B cell (primary cell): ENCODE data around the gene R3HDM4. TPM values are rescaled to one million over a fixed set of nuclear protein-coding genes. Genes with fewer than 3 reads are reported as not detected.

ENCODE experiments used
- ATAC-seq: fragments of 200-7000 bp; cut with Tn5 transposase; one replicate; pipeline ENCODE4 v1.10.0; 2021; ENCODE audit warnings: low read depth, mild to moderate bottlenecking, moderate number of reproducible peaks, moderate library complexity
- CTCF ChIA-PET: fragments of 350-600 bp; sonication (Branson Sonifier 250); formaldehyde crosslinking; loops from one replicate; lab custom pipeline; 2021; ENCODE audit warnings: antibody characterized with exemption, inconsistent platforms; lab: Charles Lee
- POLR2A ChIA-PET: fragments of 350-600 bp; sonication (Branson Sonifier 250); formaldehyde crosslinking; loops from one replicate; lab custom pipeline; 2021; ENCODE audit warnings: antibody characterized with exemption; lab: Charles Lee
- DNase-seq: peaks from one replicate; pipeline ENCODE4 v3.0.0; 2013
- H2AFZ ChIP-seq: 2 replicates; pipeline ENCODE4 v1.6.1; 2012; ENCODE audit warnings: mild to moderate bottlenecking, low read depth, low read length; ENCODE audit not compliant: insufficient read depth, poor library complexity, severe bottlenecking
- H3K27ac ChIP-seq, 2 donors: 1 replicate in 1 of 2; 2 replicates in 1 of 2; pipeline ENCODE4 v1.5.1; 2012 to 2013; ENCODE audit warnings: low read length in 2 of 2, mild to moderate bottlenecking in 2 of 2, moderate library complexity in 1 of 2
- H3K27me3 ChIP-seq, 4 experiments: fragments of 200-600 bp in 1 of 4; sonication (generic) in 1 of 4; replicated peaks in 1 of 4; 1 replicate in 2 of 4; 2 replicates in 2 of 4; pipeline versions ENCODE4 v1.6.1 to v1.7.0; 2013 to 2016; ENCODE audit warnings: low read length in 3 of 4, mild to moderate bottlenecking in 2 of 4, mixed read lengths in 1 of 4, moderate library complexity in 1 of 4; ENCODE audit not compliant: insufficient read depth in 4 of 4, control insufficient read depth in 3 of 4; ENCODE audit errors: control extremely low read depth in 1 of 4
- H3K36me3 ChIP-seq, 2 experiments: replicated peaks in 1 of 2; 1 replicate in 1 of 2; 2 replicates in 1 of 2; pipeline versions ENCODE4 v1.6.1 to v1.7.1; 2013; ENCODE audit warnings: low read length in 1 of 2; ENCODE audit not compliant: insufficient read depth in 2 of 2, control insufficient read depth in 1 of 2; ENCODE audit errors: control extremely low read depth in 1 of 2, extremely low read depth in 1 of 2
- H3K4me1 ChIP-seq, 2 donors: fragments of 200-600 bp in 1 of 2; sonication (generic) in 1 of 2; 1 replicate in 1 of 2; 2 replicates in 1 of 2; pipeline versions ENCODE4 v1.5.1 to v1.6.1; 2013 to 2017; ENCODE audit warnings: low read length in 2 of 2; ENCODE audit not compliant: control insufficient read depth in 2 of 2, insufficient read depth in 2 of 2
- H3K4me2 ChIP-seq: replicated peaks from 2 replicates; pipeline ENCODE3; 2012; ENCODE audit warnings: mild to moderate bottlenecking, low read depth, low read length; ENCODE audit not compliant: poor library complexity, severe bottlenecking
- H3K4me3 ChIP-seq, 5 experiments: fragments of 200-600 bp in 1 of 5; sonication (generic) in 1 of 5; 1 replicate in 3 of 5; 2 replicates in 2 of 5; pipeline versions ENCODE4 v1.5.1 to v1.7.0; 2011 to 2016; ENCODE audit warnings: low read length in 4 of 5, mild to moderate bottlenecking in 4 of 5, low read depth in 2 of 5, control low read depth in 1 of 5, moderate library complexity in 1 of 5; ENCODE audit not compliant: insufficient read depth in 1 of 5; ENCODE audit errors: control extremely low read depth in 1 of 5, extremely low read depth in 1 of 5
- H3K79me2 ChIP-seq: fragments of 200-600 bp; sonication (generic); one replicate; pipeline ENCODE4 v1.6.0; 2016; ENCODE audit warnings: low read length; ENCODE audit not compliant: control insufficient read depth, insufficient read depth
- H3K9ac ChIP-seq: fragments of 200-600 bp; sonication (generic); 2 replicates; pipeline ENCODE4 v1.6.1; 2017; ENCODE audit warnings: mild to moderate bottlenecking, low read length, moderate library complexity
- H3K9me3 ChIP-seq, 3 donors: one replicate each; pipeline versions ENCODE4 v1.6.1 to v1.7.1; 2013; ENCODE audit warnings: low read length in 2 of 3; ENCODE audit not compliant: control insufficient read depth in 2 of 3, insufficient read depth in 1 of 3; ENCODE audit errors: control extremely low read depth in 1 of 3
- H4K20me1 ChIP-seq: 2 replicates; pipeline ENCODE4 v1.6.0; 2012; ENCODE audit warnings: mild to moderate bottlenecking, low read length; ENCODE audit not compliant: insufficient read depth, control insufficient read depth, poor library complexity, severe bottlenecking
- H3K27ac Mint-ChIP-seq: one replicate; pipeline ENCODE4 v1.8.0; 2021; ENCODE audit warnings: mixed read lengths
- H3K27me3 Mint-ChIP-seq: one replicate; pipeline ENCODE4 v1.8.0; 2021; ENCODE audit warnings: mixed read lengths
- H3K4me1 Mint-ChIP-seq: one replicate; pipeline ENCODE4 v1.8.0; 2021; ENCODE audit warnings: mixed read lengths
- H3K4me3 Mint-ChIP-seq: one replicate; pipeline ENCODE4 v1.8.0; 2021; ENCODE audit warnings: mixed read lengths
- H3K9me3 Mint-ChIP-seq: one replicate; pipeline ENCODE4 v1.8.0; 2022; ENCODE audit warnings: mixed read lengths; ENCODE audit not compliant: insufficient read depth
- CTCF ChIP-seq: fragments of 200-600 bp; IDR thresholded peaks from one replicate; pipeline ENCODE4 v1.8.0; 2022; ENCODE audit warnings: antibody characterized with exemption, mild to moderate bottlenecking
- EZH2 ChIP-seq: IDR thresholded peaks from 2 replicates; pipeline ENCODE4 v1.6.1; 2012; ENCODE audit warnings: borderline replicate concordance, low read depth, mild to moderate bottlenecking, moderate library complexity, low read length; ENCODE audit not compliant: insufficient read depth, poor library complexity, severe bottlenecking
- WGBS: methylation state at CpG from one replicate; pipeline ENCODE4 v1.1.5; 2013; ENCODE audit warnings: missing lambda C conversion rate; ENCODE audit not compliant: insufficient coverage; 5-methylcytosine and 5-hydroxymethylcytosine counted together
- intact Hi-C: fragments of 100-400 bp; cut with micrococcal nuclease; formaldehyde crosslinking; loops from one replicate; pipeline ENCODE4 v1.10.0; 2022
- polyA plus RNA-seq: library from polyadenylated mRNA; depleted of rRNA; stranded (reverse); fragments of >200 nt; gene quantifications from 2 replicates; pipeline ENCODE4 v1.2.3, GENCODE V29; 2012
- total RNA-seq, 2 donors: library from RNA; stranded (reverse); fragments of 120-200 nt in 1 of 2; gene quantifications; 1 replicate in 1 of 2; 2 replicates in 1 of 2; pipeline versions ENCODE4 v1.2.3 to v1.2.4, GENCODE V29; 2013 to 2022

R3HDM4 gene
- total and polyA plus RNA-seq, 2 donors (not counting 1 experiment from before 2014, with no cell fraction given), result 168 to 176 TPM

GRCh38 chr19:952680-953444 is 39.8 kb upstream of the R3HDM4 start:
- TF ChIP-seq CTCF, result no peak
- no peak for TF ChIP-seq EZH2
- peak overlapping the region in 4 of 5 experiments; percentile 35 to 58 (median 44) for H3K4me3 ChIP-seq
- CTCF ChIA-PET, result no interaction called here
- H3K79me2 ChIP-seq, result peaks cover 69% of the 10 kb centered on the region
- Mint-ChIP-seq H3K27me3 (no peaks in the 10 kb centered on the region), H3K9me3 (no peaks in the 10 kb centered on the region), H3K4me1 (peaks cover 45% of the 10 kb centered on the region), H3K27ac (peak overlapping the region; percentile 86), H3K4me3 (peak overlapping the region; percentile 70)
- peak overlapping the region; percentile 77 for H3K4me2 ChIP-seq
- H3K27ac ChIP-seq, result peak overlapping the region; percentile 47 to 52
- intact Hi-C loops, result no loop called here
- no peaks in the 10 kb centered on the region for H3K9me3 ChIP-seq
- 18% methylated on average over 5 of the region's 21 CpGs for WGBS
- peaks cover 0 to 2% of the 10 kb centered on the region in 2 experiments for H3K36me3 ChIP-seq
- peak overlapping the region; percentile 60 for H3K9ac ChIP-seq
- POLR2A ChIA-PET, result no interaction called here
- H3K27me3 ChIP-seq, result no peaks in the 10 kb centered on the region
- H3K4me1 ChIP-seq, result peaks cover 40 to 72% of the 10 kb centered on the region in 2 donors
- ATAC-seq (no peak), DNase-seq (no peak)
- H2AFZ ChIP-seq, result no peak overlapping the region
- H4K20me1 ChIP-seq, result peaks cover 50% of the 10 kb centered on the region
